RPMI8226 (cell line): Measurements from ENCODE around the gene GRIA4.

Experiments
- DNase-seq: peaks from one replicate; pipeline ENCODE4 v3.0.0-alpha.2; 2015

The GRIA4 gene

GRCh38 chr11:105793092-105793491, 183.2 kb downstream of the GRIA4 start:
- DNase-seq: no peak

GRCh38 chr11:105799263-105799662, 189.4 kb downstream of the GRIA4 start:
- no peak for DNase-seq

GRCh38 chr11:105799728-105800462, 190.0 kb downstream of the GRIA4 start:
- peak; percentile 76 for DNase-seq

- DNase-seq: no peak
These were observed 192.5 kb downstream of the GRIA4 start for GRCh38 chr11:105802390-105802789.

- no peak for DNase-seq
These were observed 201.4 kb downstream of the GRIA4 start for GRCh38 chr11:105811242-105811641.

GRCh38 chr11:105821372-105821771, 211.5 kb downstream of the GRIA4 start:
- DNase-seq: peak; percentile 87

GRCh38 chr11:105821781-105822180, 211.9 kb downstream of the GRIA4 start:
- DNase-seq: peak; percentile 65

GRCh38 chr11:105823495-105824033, 213.7 kb downstream of the GRIA4 start:
- DNase-seq: no peak

- no peak for DNase-seq
These were observed 214.7 kb downstream of the GRIA4 start for GRCh38 chr11:105824457-105825013.

- DNase-seq: peak; percentile 96
These were observed 215.3 kb downstream of the GRIA4 start for GRCh38 chr11:105825141-105825540.

GRCh38 chr11:105827906-105828305, 218.0 kb downstream of the GRIA4 start:
- DNase-seq: no peak

- peak; percentile 92 for DNase-seq
These were observed 219.2 kb downstream of the GRIA4 start for GRCh38 chr11:105829084-105829483.

GRCh38 chr11:105834461-105834860, 224.6 kb downstream of the GRIA4 start:
- DNase-seq: no peak

GRCh38 chr11:105838668-105839384, 229.0 kb downstream of the GRIA4 start:
- DNase-seq: peak; percentile 84

GRCh38 chr11:105840391-105840790, 230.5 kb downstream of the GRIA4 start:
- peak; percentile 80 for DNase-seq

GRCh38 chr11:105852403-105852802, 242.5 kb downstream of the GRIA4 start:
- no peak for DNase-seq

GRCh38 chr11:105854269-105854668, 244.4 kb downstream of the GRIA4 start:
- DNase-seq: no peak

GRCh38 chr11:105856954-105857353, 247.1 kb downstream of the GRIA4 start:
- no peak for DNase-seq

GRCh38 chr11:105857728-105858127, 247.9 kb downstream of the GRIA4 start:
- DNase-seq: no peak

- DNase-seq: no peak
These were observed 249.0 kb downstream of the GRIA4 start for GRCh38 chr11:105858841-105859240.

- DNase-seq: no peak
These were observed 250.2 kb downstream of the GRIA4 start for GRCh38 chr11:105860105-105860504.

GRCh38 chr11:105861225-105861624, 251.4 kb downstream of the GRIA4 start:
- peak; percentile 53 for DNase-seq

- DNase-seq: peak; percentile 70
These were observed 253.0 kb downstream of the GRIA4 start for GRCh38 chr11:105862736-105863367.
